Aortic smooth muscle cell (primary cell): ENCODE data around the gene SH3RF3. TPM values are rescaled to one million over a fixed set of nuclear protein-coding genes. Genes with fewer than 3 reads are reported as not detected.

ENCODE experiments used
- total RNA-seq: library from RNA; depleted of rRNA; stranded (reverse); fragments of >200 nt; gene quantifications from 2 replicates; pipeline ENCODE4 v1.2.3, GENCODE V29; 2014

The SH3RF3 gene
- total RNA-seq = 4.9 and 6.3 TPM in 2 replicates

DNA sequence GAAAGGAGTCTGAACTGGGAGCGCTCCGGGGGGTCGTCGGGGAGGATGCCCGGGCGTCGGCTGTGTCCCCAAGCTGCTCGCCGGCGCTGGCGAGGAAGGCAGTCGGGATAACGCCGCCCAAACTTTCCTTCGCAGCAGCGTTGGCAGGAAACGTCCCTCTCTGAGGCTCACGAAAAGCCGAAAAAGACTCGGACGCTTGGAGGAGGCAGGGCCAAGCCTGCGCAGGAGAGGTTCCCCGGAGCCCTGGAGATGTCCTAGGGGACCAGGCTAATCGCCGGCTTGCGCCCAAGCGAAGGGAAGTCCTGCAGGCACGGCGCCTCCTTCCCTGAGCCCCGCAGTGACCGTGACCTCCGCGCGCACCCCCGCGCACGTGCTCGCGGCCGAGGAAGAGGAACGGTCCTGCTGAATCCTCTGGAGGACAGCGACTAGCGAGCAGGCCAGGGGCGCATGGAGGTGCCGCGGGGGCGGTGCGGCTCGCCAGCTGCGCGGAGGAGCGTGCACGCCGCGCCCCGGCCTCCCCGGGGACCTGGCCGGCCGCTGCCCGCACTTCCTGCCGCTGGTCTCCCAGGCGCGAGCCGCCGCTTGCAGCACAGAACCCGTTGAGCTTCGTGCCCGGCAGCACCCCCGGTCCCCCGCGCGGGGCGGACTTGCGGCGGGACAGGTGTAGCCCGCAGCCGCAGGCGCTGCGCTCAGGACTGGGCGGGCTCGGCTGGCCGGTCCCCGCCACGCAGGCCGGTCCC lies at the start of gene SH3RF3:
Gene SH3RF3 (plus strand): TSS at position 590 of the 740 bp plus-strand sequence.

Other genes starting within 250 kb of the SH3RF3 start
- not detected in 2 replicates for gene EDAR, start 140.0 kb upstream of the SH3RF3 start, total RNA-seq